HEK293 (cell line): ENCODE measurements around the gene ZNF444.

ENCODE experiments used
- EGR2 ChIP-seq: fragments of 450-650 bp; formaldehyde crosslinking; IDR thresholded peaks from 2 replicates; pipeline ENCODE4 v1.5.1; 2016; ENCODE audit warnings: low read depth, missing biosample characterization, missing genetic modification characterization
- GFI1B ChIP-seq: fragments of 450-650 bp; formaldehyde crosslinking; IDR thresholded peaks from 2 replicates; pipeline ENCODE4 v1.5.1; 2016; ENCODE audit warnings: missing biosample characterization, missing genetic modification characterization
- KLF1 ChIP-seq: fragments of 450-650 bp; formaldehyde crosslinking; IDR thresholded peaks from 2 replicates; pipeline ENCODE4 v1.5.1; 2016; ENCODE audit warnings: missing biosample characterization, missing genetic modification characterization
- KLF16 ChIP-seq: fragments of 450-650 bp; formaldehyde crosslinking; IDR thresholded peaks from 2 replicates; pipeline ENCODE4 v1.5.1; 2017; ENCODE audit warnings: missing biosample characterization, missing genetic modification characterization
- SP3 ChIP-seq: fragments of 450-650 bp; formaldehyde crosslinking; IDR thresholded peaks from 2 replicates; pipeline ENCODE4 v1.5.1; 2016; ENCODE audit warnings: missing biosample characterization, missing genetic modification characterization
- SP7 ChIP-seq: fragments of 450-650 bp; formaldehyde crosslinking; IDR thresholded peaks from 2 replicates; pipeline ENCODE4 v1.5.1; 2016; ENCODE audit warnings: missing biosample characterization, missing genetic modification characterization
- WT1 ChIP-seq: fragments of 450-650 bp; formaldehyde crosslinking; IDR thresholded peaks from 2 replicates; pipeline ENCODE4 v1.5.1; 2016; ENCODE audit warnings: missing biosample characterization, missing genetic modification characterization
- YY1 ChIP-seq: fragments of 450-650 bp; formaldehyde crosslinking; IDR thresholded peaks from 2 replicates; pipeline ENCODE4 v1.5.1; 2018; ENCODE audit warnings: missing biosample characterization, missing genetic modification characterization
- ZBTB10 ChIP-seq: fragments of 450-650 bp; formaldehyde crosslinking; IDR thresholded peaks from 2 replicates; pipeline ENCODE4 v1.5.1; 2016; ENCODE audit warnings: missing biosample characterization, missing genetic modification characterization
- ZBTB11 ChIP-seq: fragments of 450-650 bp; formaldehyde crosslinking; conservative IDR thresholded peaks from 2 replicates; pipeline ENCODE4 v1.5.1; 2016; ENCODE audit warnings: low read depth, missing biosample characterization, missing genetic modification characterization
- ZBTB20 ChIP-seq: fragments of 450-650 bp; formaldehyde crosslinking; IDR thresholded peaks from 2 replicates; pipeline ENCODE4 v1.5.1; 2016; ENCODE audit warnings: missing biosample characterization, missing genetic modification characterization
- ZBTB8A ChIP-seq: fragments of 450-650 bp; formaldehyde crosslinking; IDR thresholded peaks from 2 replicates; pipeline ENCODE4 v1.5.1; 2016; ENCODE audit warnings: missing biosample characterization, missing genetic modification characterization
- ZNF169 ChIP-seq: fragments of 450-650 bp; formaldehyde crosslinking; IDR thresholded peaks from 2 replicates; pipeline ENCODE4 v1.5.1; 2016; ENCODE audit warnings: missing biosample characterization, missing genetic modification characterization
- ZNF184 ChIP-seq: fragments of 450-650 bp; IDR thresholded peaks from 2 replicates; pipeline ENCODE4 v1.5.1; 2018; ENCODE audit warnings: missing biosample characterization, mild to moderate bottlenecking, missing genetic modification characterization
- ZNF221 ChIP-seq: fragments of 450-650 bp; formaldehyde crosslinking; IDR thresholded peaks from 2 replicates; pipeline ENCODE4 v1.5.1; 2017; ENCODE audit warnings: missing biosample characterization, missing genetic modification characterization, borderline replicate concordance
- ZNF26 ChIP-seq: fragments of 450-650 bp; formaldehyde crosslinking; IDR thresholded peaks from 2 replicates; pipeline ENCODE4 v1.5.1; 2016; ENCODE audit warnings: missing biosample characterization, missing genetic modification characterization
- ZNF311 ChIP-seq: fragments of 450-650 bp; formaldehyde crosslinking; IDR thresholded peaks from 2 replicates; pipeline ENCODE4 v1.5.1; 2017; ENCODE audit warnings: missing biosample characterization, missing genetic modification characterization, borderline replicate concordance
- ZNF324 ChIP-seq: fragments of 450-650 bp; formaldehyde crosslinking; IDR thresholded peaks from 2 replicates; pipeline ENCODE4 v1.5.1; 2016; ENCODE audit warnings: missing biosample characterization, missing genetic modification characterization
- ZNF335 ChIP-seq: fragments of 450-650 bp; formaldehyde crosslinking; conservative IDR thresholded peaks from 2 replicates; pipeline ENCODE4 v1.5.1; 2016; ENCODE audit warnings: missing biosample characterization, missing genetic modification characterization
- ZNF404 ChIP-seq: fragments of 450-650 bp; formaldehyde crosslinking; IDR thresholded peaks from 2 replicates; pipeline ENCODE4 v1.5.1; 2017; ENCODE audit warnings: missing biosample characterization, missing genetic modification characterization
- ZNF426 ChIP-seq: fragments of 450-650 bp; formaldehyde crosslinking; IDR thresholded peaks from 2 replicates; pipeline ENCODE4 v1.5.1; 2017; ENCODE audit warnings: missing biosample characterization, missing genetic modification characterization, mild to moderate bottlenecking, inconsistent platforms, moderate library complexity
- ZNF449 ChIP-seq: fragments of 450-650 bp; formaldehyde crosslinking; IDR thresholded peaks from 2 replicates; pipeline ENCODE4 v1.5.1; 2017; ENCODE audit warnings: missing biosample characterization, mild to moderate bottlenecking, missing genetic modification characterization, moderate library complexity
- ZNF558 ChIP-seq: fragments of 450-650 bp; formaldehyde crosslinking; IDR thresholded peaks from 2 replicates; pipeline ENCODE4 v1.5.1; 2016; ENCODE audit warnings: missing biosample characterization, missing genetic modification characterization
- ZNF571 ChIP-seq: fragments of 450-650 bp; formaldehyde crosslinking; IDR thresholded peaks from 2 replicates; pipeline ENCODE4 v1.5.0; 2017; ENCODE audit warnings: missing biosample characterization, missing genetic modification characterization
- ZNF843 ChIP-seq: fragments of 450-650 bp; formaldehyde crosslinking; IDR thresholded peaks from 2 replicates; pipeline ENCODE4 v1.5.1; 2016; ENCODE audit warnings: missing biosample characterization, missing genetic modification characterization

The ZNF444 gene

GRCh38 chr19:56121180-56122167 lies 19.6 kb upstream of the ZNF444 start, which contains the start of gene ZNF787 (continued):
- TF ChIP-seq ZBTB11 (tag by site-specific recombination): peak; percentile 96
- TF ChIP-seq ZNF426: no peak
- peak; percentile 83 for TF ChIP-seq ZNF449 (tag by site-specific recombination)
- TF ChIP-seq ZNF169 (tag by site-specific recombination): no peak
- TF ChIP-seq ZNF26 (tag by site-specific recombination): no peak
- peak; percentile 91 for TF ChIP-seq ZBTB10 (tag by site-specific recombination)
- TF ChIP-seq ZNF324: peak; percentile 65
- peak; percentile 74; the same call in 1 of the 2 replicates for TF ChIP-seq KLF1 (tag by site-specific recombination)
- TF ChIP-seq SP3 (tag by site-specific recombination): peak; percentile 94
- TF ChIP-seq ZBTB20: peak; percentile 16; the same call in 1 of the 2 replicates
- no peak for TF ChIP-seq GFI1B (tag by site-specific recombination)
- TF ChIP-seq WT1 (tag by site-specific recombination): 0 out of 2 replicates have a peak, but pooled peaks have one; percentile 19
- TF ChIP-seq ZNF404: no peak
- peak; percentile 82 for TF ChIP-seq SP7 (tag by site-specific recombination)
- peak; percentile 80 for TF ChIP-seq ZBTB8A (tag by site-specific recombination)
- peak; percentile 97 for TF ChIP-seq KLF16 (tag by site-specific recombination)
- TF ChIP-seq ZNF221 (tag by site-specific recombination): no peak
- TF ChIP-seq ZNF311 (tag by site-specific recombination): no peak
- TF ChIP-seq ZNF558 (tag by site-specific recombination): no peak
- TF ChIP-seq YY1: 0 out of 2 replicates have a peak, but pooled peaks have one; percentile 21
- no peak for TF ChIP-seq ZNF571 (tag by site-specific recombination)
- peak; percentile 92 for TF ChIP-seq ZNF335 (tag by site-specific recombination)
- TF ChIP-seq ZNF184 (tag by site-specific recombination): no peak
- TF ChIP-seq ZNF843 (tag by site-specific recombination): peak; percentile 59
- TF ChIP-seq EGR2 (tag by site-specific recombination): peak; percentile 57; the same call in 1 of the 2 replicates
